Measurements from ENCODE around the gene CFAP47.
A peak's percentile ranks its signal among the peaks of the same experiment; 100 is the strongest.
"Not testable (repeated sequence)": the region's sequence is repeated elsewhere in the genome, so short reads cannot be mapped to it uniquely, and the experiment has no call there.

Gene CFAP47

DNA sequence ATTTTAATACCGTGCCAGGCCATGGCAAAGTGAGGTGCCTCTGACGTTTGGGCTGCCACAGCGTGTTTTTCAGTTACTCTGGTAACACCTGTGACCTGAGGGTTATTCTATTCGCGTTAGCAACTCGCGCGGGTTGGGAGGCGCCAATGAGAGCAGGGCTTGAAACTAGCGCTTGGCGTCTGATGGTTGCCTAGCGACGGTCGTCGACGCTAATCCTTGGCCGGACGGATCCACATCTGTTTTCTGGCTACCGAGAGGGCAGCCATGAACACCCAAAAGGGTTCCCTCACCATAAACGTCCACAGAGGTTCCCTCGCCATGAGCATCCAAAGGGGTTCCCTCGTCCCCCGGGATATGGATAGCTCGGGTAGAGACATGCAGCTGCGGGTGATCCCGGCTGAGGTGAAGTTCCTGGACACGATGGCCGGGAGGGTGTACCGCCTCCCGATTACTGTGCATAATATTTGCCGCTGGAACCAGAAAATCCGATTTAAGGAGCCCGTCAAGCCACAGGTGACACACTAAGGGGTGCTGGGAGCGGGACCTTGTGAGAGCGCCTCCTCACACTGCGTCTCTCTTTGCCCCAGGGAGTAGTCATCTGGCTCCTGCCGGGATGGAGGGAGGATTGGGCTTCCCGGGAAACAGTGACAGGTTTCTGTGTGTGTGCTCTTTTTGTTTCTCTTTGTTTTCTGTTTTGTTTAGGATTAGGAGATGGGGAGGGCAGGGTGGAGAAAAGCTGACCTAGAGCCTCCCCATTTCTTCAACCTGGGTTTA lies at the start of gene CFAP47:
CFAP47 (plus strand) TSS at position 199 of the 774 bp plus-strand sequence; CDS start at position 265, 66 bp downstream.
- DNase-seq (ENCODE audit: low spot score), result peak; percentile 0

GRCh38 chrX:35880601-35881000 lies 38.9 kb upstream of the CFAP47 start:
- DNase-seq (ENCODE audit: low spot score), result no peak

- DNase-seq (ENCODE audit: low spot score), result no peak
These were observed 33.4 kb upstream of the CFAP47 start for GRCh38 chrX:35886135-35886534.

DNA sequence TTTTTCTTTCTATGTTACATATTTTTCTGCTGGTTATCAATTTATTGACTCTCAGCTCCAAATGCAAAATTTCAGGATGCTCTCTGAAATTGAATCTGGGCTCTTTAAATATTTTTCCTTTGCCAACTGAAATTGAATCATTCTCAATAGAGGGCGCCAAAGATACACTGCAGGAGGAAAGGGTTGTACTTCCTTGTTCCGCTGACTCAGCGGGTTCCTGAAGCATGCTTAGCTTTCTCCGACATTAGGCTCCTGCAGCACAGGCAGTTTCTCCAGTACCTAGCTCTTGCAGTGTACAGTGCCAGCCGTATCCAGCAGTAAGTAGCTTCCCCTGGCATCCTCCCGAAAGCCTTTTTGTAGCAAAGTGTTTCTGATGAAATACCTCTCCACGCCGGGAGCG lies 28.8 kb upstream of the CFAP47 start:
- DNase-seq (ENCODE audit: low spot score), result peak; percentile 53

DNA sequence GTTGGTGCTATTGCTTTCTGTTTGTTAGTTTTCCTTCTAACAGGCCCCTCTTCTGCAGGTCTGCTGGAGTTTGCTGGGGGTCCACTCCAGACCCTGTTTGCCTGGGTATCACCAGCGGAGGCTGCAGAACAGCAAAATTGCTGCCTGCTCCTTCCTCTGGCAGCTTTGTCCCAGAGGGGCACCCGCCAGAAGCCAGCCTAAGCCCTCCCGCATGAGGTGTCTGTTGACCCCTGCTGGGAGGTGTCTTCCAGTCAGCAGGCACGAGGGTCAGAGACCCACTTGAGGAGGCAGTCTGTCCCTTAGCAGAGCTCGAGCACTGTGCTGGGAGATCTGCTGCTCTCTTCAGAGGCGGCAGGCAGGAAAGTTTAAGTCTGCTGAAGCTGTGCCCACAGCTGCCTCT lies 67.3 kb downstream of the CFAP47 start:
- not testable (repeated sequence) for DNase-seq (ENCODE audit: low spot score)

DNA sequence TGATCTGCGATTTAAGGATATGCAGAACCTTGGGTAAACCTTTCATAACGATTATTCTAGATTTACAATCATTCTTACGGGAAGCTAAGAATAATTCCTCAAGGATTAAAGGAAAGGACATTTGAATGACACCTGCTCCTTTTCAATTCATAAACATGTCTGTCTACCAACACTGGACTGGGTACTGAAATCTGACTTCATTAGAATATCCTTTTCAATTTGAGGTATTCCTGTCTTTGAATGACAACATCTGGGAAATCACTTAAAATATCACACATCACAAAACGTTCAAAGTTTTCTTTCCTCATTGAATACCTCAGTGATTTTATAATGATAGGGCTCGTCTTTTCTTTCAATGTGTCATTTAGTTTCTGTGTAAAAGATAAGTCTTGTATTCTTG lies 87.7 kb downstream of the CFAP47 start:
- DNase-seq (ENCODE audit: low spot score), result no peak

- DNase-seq (ENCODE audit: low spot score), result no peak
These were observed 99.6 kb downstream of the CFAP47 start for GRCh38 chrX:36019125-36019524.

DNA sequence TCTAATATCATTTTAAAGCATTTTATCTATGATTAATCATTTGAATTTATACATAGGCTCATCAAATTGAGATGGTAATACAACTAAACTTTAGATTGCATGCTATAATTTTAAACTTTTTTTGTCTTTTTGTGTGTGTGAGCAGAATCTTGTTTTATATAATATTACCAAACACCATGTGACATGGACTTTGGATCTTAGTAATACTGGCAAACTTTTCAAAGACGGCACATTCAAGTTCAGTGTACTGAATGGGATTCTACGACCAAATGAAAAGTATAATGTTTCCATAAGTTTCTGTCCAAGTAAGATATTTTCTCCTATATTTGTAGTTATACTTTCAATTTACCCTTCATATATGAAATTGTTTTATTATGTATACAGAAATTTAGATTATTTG lies 116.0 kb downstream of the CFAP47 start:
- DNase-seq (ENCODE audit: low spot score), result no peak

DNA sequence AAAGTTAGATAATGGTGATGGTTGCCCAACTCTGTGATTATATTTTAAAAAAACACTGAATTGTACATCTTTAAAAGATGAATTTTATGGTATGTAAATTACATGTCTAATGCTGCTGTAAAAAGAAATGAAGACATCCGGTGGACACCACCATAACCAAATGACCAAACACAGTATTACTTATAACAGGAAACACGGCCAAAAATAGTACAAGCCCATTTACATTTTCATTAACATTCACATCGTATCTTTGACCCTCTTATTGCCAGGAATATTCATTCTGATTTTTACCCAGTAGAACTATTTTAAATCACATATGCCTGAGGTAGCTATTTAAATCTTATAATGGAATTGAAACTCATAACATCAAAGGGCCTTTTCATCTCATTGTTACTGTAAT lies 143.2 kb downstream of the CFAP47 start:
- DNase-seq (ENCODE audit: low spot score), result no peak

DNA sequence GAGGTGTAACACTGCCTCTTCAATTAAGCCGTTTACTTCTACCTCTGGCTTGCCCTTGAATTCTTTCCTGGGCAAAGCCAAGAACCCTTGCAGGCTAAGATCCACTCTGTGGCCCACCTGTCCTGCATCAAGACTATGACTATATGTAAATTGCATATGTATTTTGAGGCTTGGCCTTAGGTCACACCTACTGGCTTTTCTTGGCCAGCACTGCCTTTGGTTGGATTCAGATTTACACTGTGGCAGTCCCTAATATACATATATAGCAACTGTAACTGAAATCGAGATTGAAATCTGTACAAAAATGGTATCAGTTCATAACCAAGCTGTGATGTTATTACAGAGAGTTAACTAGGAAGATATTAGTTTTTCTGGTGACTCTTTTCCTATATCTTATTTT lies 151.5 kb downstream of the CFAP47 start:
- no peak for DNase-seq (ENCODE audit: low spot score)

- DNase-seq (ENCODE audit: low spot score), result not testable (repeated sequence)
These were observed 155.5 kb downstream of the CFAP47 start for GRCh38 chrX:36075009-36075408.

- DNase-seq (ENCODE audit: low spot score), result no peak
These were observed 163.7 kb downstream of the CFAP47 start for GRCh38 chrX:36083256-36083655.

- DNase-seq (ENCODE audit: low spot score), result no peak
These were observed 167.8 kb downstream of the CFAP47 start for GRCh38 chrX:36087366-36087765.

GRCh38 chrX:36088939-36089338 lies 169.4 kb downstream of the CFAP47 start:
- DNase-seq (ENCODE audit: low spot score), result not testable (repeated sequence)

DNA sequence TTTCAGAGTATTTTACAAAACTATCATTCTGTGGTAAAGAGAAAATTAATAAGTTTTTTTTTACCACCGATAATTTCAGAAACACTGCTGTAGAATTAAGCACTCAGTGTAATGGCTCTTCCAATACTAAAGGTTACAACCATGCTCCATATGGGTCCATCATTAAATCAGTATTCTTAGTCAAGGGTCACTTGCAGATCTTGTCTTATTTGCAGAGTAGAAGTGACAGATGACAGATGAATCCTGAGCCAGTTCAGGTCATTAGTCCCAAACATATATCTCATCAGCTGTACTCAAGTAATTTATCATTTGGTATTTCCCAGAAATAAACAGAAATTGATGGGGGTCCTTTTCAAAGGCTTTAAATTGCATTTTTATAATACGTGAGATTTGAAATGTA lies 182.9 kb downstream of the CFAP47 start:
- no peak for DNase-seq (ENCODE audit: low spot score)

GRCh38 chrX:36116222-36116621 lies 196.7 kb downstream of the CFAP47 start:
- DNase-seq (ENCODE audit: low spot score), result no peak

- DNase-seq (ENCODE audit: low spot score), result no peak
These were observed 239.7 kb downstream of the CFAP47 start for GRCh38 chrX:36159254-36159653.

GRCh38 chrX:36160081-36160480 lies 240.5 kb downstream of the CFAP47 start:
- DNase-seq (ENCODE audit: low spot score), result no peak

DNA sequence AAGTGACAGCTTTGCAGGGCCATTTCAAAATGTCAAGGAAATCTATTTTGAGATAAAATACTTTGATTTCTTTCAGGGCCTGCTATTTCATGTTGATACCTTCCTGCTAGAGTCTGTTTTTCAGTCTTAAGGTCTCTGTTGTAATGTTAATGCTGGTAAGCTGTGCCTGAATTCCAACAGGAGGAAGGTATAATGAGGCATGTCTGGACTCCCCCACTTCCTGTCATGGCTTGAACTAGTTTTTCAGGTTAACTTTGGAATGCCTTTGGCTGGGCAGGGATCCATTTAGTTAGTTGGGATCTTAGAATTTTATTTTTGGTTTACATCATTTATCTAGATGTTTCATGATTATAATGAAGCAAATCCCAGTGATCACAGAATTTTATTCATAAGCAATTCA lies 279.0 kb downstream of the CFAP47 start:
- DNase-seq (ENCODE audit: low spot score), result no peak

GRCh38 chrX:36199928-36200327 lies 280.4 kb downstream of the CFAP47 start:
- no peak for DNase-seq (ENCODE audit: low spot score)

DNA sequence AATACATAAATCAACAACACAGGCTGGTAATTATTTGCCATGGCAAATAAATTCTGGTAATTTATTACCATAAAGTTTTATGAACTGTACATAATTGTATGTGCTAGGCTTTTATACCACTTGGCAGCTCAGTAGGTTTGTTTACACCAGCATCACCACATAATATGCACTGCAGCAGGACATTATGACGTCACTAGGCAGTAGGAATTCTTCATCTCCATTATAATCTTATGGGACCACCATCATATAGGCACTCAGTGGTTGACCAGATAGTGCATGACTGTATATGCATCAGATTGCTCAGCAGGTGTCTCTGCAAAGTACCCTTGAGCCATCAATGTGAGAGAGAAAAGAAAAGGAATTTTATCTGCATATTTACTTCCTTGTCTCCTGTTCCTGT lies 295.4 kb downstream of the CFAP47 start:
- no peak for DNase-seq (ENCODE audit: low spot score)

- no peak for DNase-seq (ENCODE audit: low spot score)
These were observed 299.3 kb downstream of the CFAP47 start for GRCh38 chrX:36218801-36219200.

- not testable (repeated sequence) for DNase-seq (ENCODE audit: low spot score)
These were observed 315.4 kb downstream of the CFAP47 start for GRCh38 chrX:36234840-36235528.

DNA sequence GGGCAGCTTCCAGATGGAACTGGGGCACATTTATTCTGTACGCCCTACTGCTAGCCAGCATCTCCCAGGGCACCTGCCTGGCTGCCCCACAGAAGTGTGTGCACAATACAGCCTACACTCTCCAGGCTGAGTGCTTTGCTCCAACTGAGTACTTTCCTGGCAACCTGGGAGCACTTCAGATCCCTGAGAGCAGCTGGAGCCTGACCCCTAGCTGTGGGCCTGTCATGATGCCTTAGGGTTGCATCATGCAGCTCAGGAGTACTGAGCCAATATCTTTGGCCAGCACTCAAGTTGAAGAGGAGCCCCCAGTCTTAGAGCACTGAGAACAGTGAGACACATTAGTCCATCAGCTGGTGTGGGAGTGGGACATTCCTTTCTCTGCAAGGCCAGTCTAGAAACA lies 321.9 kb downstream of the CFAP47 start:
- no peak for DNase-seq (ENCODE audit: low spot score)

Measured in pons (tissue), 1 donor.